NCI-H146 (cell line): ENCODE data around the gene CRAMP1.

Experiments used
- DNase-seq: peaks from one replicate; lab custom pipeline; 2025; lab: John Stamatoyannopoulos, UW

Gene CRAMP1

GRCh38 chr16:1635070-1635469, 22.9 kb downstream of the CRAMP1 start:
- no peak for DNase-seq

- DNase-seq: no peak
These were observed 25.4 kb downstream of the CRAMP1 start for GRCh38 chr16:1637526-1637925.

GRCh38 chr16:1638757-1639156, 26.6 kb downstream of the CRAMP1 start:
- DNase-seq: no peak

- DNase-seq: no peak
These were observed 27.1 kb downstream of the CRAMP1 start for GRCh38 chr16:1639282-1639681.

- DNase-seq: no peak
These were observed 27.7 kb downstream of the CRAMP1 start for GRCh38 chr16:1639860-1640259.

- no peak for DNase-seq
These were observed 28.2 kb downstream of the CRAMP1 start for GRCh38 chr16:1640261-1640941.

GRCh38 chr16:1641261-1641660, 29.1 kb downstream of the CRAMP1 start:
- DNase-seq: no peak

GRCh38 chr16:1642148-1642547, 30.0 kb downstream of the CRAMP1 start:
- DNase-seq: no peak

- no peak for DNase-seq
These were observed 30.6 kb downstream of the CRAMP1 start for GRCh38 chr16:1642753-1643152.

- DNase-seq: no peak
These were observed 31.4 kb downstream of the CRAMP1 start for GRCh38 chr16:1643521-1643920.

- DNase-seq: peak; percentile 35
These were observed 33.9 kb downstream of the CRAMP1 start for GRCh38 chr16:1645914-1646525.

GRCh38 chr16:1647856-1648255, 35.7 kb downstream of the CRAMP1 start:
- DNase-seq: no peak

GRCh38 chr16:1650131-1650530, 38.0 kb downstream of the CRAMP1 start:
- no peak for DNase-seq

- no peak for DNase-seq
These were observed 39.2 kb downstream of the CRAMP1 start for GRCh38 chr16:1651094-1651973.

- DNase-seq: no peak
These were observed 39.8 kb downstream of the CRAMP1 start for GRCh38 chr16:1651974-1652312.

- no peak for DNase-seq
These were observed 40.9 kb downstream of the CRAMP1 start for GRCh38 chr16:1653023-1653422.

GRCh38 chr16:1654505-1655268, 42.5 kb downstream of the CRAMP1 start:
- no peak for DNase-seq

- no peak for DNase-seq
These were observed 43.2 kb downstream of the CRAMP1 start for GRCh38 chr16:1655269-1655807.

GRCh38 chr16:1655909-1656807, 44.0 kb downstream of the CRAMP1 start:
- no peak for DNase-seq

- no peak for DNase-seq
These were observed 44.9 kb downstream of the CRAMP1 start for GRCh38 chr16:1656808-1657617.
